Neuronal stem cell (in vitro differentiated cells): ENCODE data around the gene HPCAL1.

Source experiments
- DNase-seq: peaks from one replicate; pipeline ENCODE4 v3.0.0-alpha.2; 2013; ENCODE audit warnings: low spot score
- H2AFZ ChIP-seq: one replicate; pipeline ENCODE4 v1.6.1; 2013; ENCODE audit warnings: mild to moderate bottlenecking, low read length, inconsistent platforms
- H2AK5ac ChIP-seq: 2 replicates; pipeline ENCODE4 v1.6.1; 2013; ENCODE audit warnings: low read depth, mild to moderate bottlenecking, inconsistent platforms, low read length, moderate library complexity, mixed read lengths
- H2BK120ac ChIP-seq: 2 replicates; pipeline ENCODE4 v1.6.1; 2013; ENCODE audit warnings: low read depth, mild to moderate bottlenecking, inconsistent platforms, low read length, moderate library complexity, mixed read lengths
- H2BK12ac ChIP-seq: one replicate; pipeline ENCODE4 v1.6.1; 2013; ENCODE audit warnings: low read length, inconsistent platforms
- H2BK15ac ChIP-seq: 2 replicates; pipeline ENCODE4 v1.6.1; 2013; ENCODE audit warnings: mild to moderate bottlenecking, low read length, inconsistent platforms, mixed read lengths
- H2BK5ac ChIP-seq: one replicate; pipeline ENCODE4 v1.6.1; 2013; ENCODE audit warnings: inconsistent platforms, mild to moderate bottlenecking, low read length, moderate library complexity
- H3K14ac ChIP-seq: one replicate; pipeline ENCODE4 v1.6.1; 2013; ENCODE audit warnings: low read length, inconsistent platforms
- H3K18ac ChIP-seq: 2 replicates; pipeline ENCODE4 v1.6.1; 2013; ENCODE audit warnings: low read length, inconsistent platforms
- H3K23ac ChIP-seq: 2 replicates; pipeline ENCODE4 v1.6.1; 2013; ENCODE audit warnings: low read depth, mild to moderate bottlenecking, mixed read lengths, low read length, inconsistent platforms; ENCODE audit not compliant: poor library complexity
- H3K27ac ChIP-seq: replicated peaks from 3 replicates; pipeline ENCODE4 v1.5.1; 2013; ENCODE audit warnings: low read length, inconsistent platforms
- H3K27me3 ChIP-seq, 3 experiments: 2 replicates each; pipeline ENCODE4 v1.6.1; 2013; ENCODE audit warnings: low read length in 3 of 3, mild to moderate bottlenecking in 2 of 3, inconsistent platforms in 1 of 3, low read depth in 1 of 3, mixed read lengths in 1 of 3, moderate library complexity in 1 of 3; ENCODE audit not compliant: control insufficient read depth in 3 of 3, insufficient read depth in 3 of 3
- H3K36me3 ChIP-seq, 2 donors: replicated peaks in 1 of 2; 2 replicates each; pipeline ENCODE4 v1.6.1; 2013; ENCODE audit warnings: low read length in 2 of 2; ENCODE audit not compliant: control insufficient read depth in 2 of 2, insufficient read depth in 2 of 2
- H3K4ac ChIP-seq: 2 replicates; pipeline ENCODE4 v1.6.1; 2013; ENCODE audit warnings: inconsistent platforms, mild to moderate bottlenecking, low read length, moderate library complexity
- H3K4me1 ChIP-seq, 2 donors: 1 replicate in 1 of 2; 2 replicates in 1 of 2; pipeline ENCODE4 v1.6.1; 2013; ENCODE audit warnings: low read length in 2 of 2, low read depth in 1 of 2; ENCODE audit not compliant: control insufficient read depth in 2 of 2, insufficient read depth in 1 of 2
- H3K4me2 ChIP-seq: one replicate; pipeline ENCODE4 v1.6.1; 2013; ENCODE audit warnings: mild to moderate bottlenecking, low read length, inconsistent platforms; ENCODE audit not compliant: insufficient read depth, poor library complexity, severe bottlenecking
- H3K4me3 ChIP-seq, 2 donors: 2 replicates each; pipeline ENCODE4 v1.5.1; 2013; ENCODE audit warnings: low read length in 2 of 2, mild to moderate bottlenecking in 2 of 2, inconsistent platforms in 1 of 2, moderate library complexity in 1 of 2
- H3K79me1 ChIP-seq: one replicate; pipeline ENCODE4 v1.6.1; 2013; ENCODE audit warnings: low read depth, mild to moderate bottlenecking, inconsistent platforms, low read length, moderate library complexity
- H3K9ac ChIP-seq: one replicate; pipeline ENCODE4 v1.6.1; 2013; ENCODE audit warnings: mild to moderate bottlenecking, low read depth, low read length, inconsistent platforms; ENCODE audit not compliant: poor library complexity
- H3K9me3 ChIP-seq, 2 donors: replicated peaks in 1 of 2; 2 replicates each; pipeline versions ENCODE3 to v1.6.1; 2013; ENCODE audit warnings: low read length in 2 of 2, mild to moderate bottlenecking in 2 of 2, inconsistent platforms in 1 of 2, low read depth in 1 of 2, mixed read lengths in 1 of 2, moderate library complexity in 1 of 2; ENCODE audit not compliant: control insufficient read depth in 2 of 2, insufficient read depth in 1 of 2
- H4K8ac ChIP-seq: one replicate; pipeline ENCODE4 v1.6.1; 2013; ENCODE audit warnings: low read depth, mild to moderate bottlenecking, inconsistent platforms, low read length, moderate library complexity
- H4K91ac ChIP-seq: one replicate; pipeline ENCODE4 v1.6.1; 2013; ENCODE audit warnings: low read length, low read depth, mild to moderate bottlenecking, inconsistent platforms; ENCODE audit not compliant: poor library complexity
- WGBS, 2 donors: extraction: QIAGEN DNeasy Blood & Tissue Kit; methylation state at CpG; one replicate each; pipeline ENCODE4 v1.1.7; 2013; ENCODE audit warnings: missing lambda C conversion rate in 2 of 2, mixed read lengths in 1 of 2; ENCODE audit not compliant: insufficient read length in 2 of 2, insufficient replicate concordance in 1 of 2; ENCODE audit errors: extremely low coverage in 2 of 2; 5-methylcytosine and 5-hydroxymethylcytosine counted together

The HPCAL1 gene

GRCh38 chr2:10282611-10283105 lies 20.0 kb upstream of the HPCAL1 start:
- Histone ChIP-seq H3K79me1 (peaks cover 6% of the 10 kb centered on the region), H3K4me3 (no peak overlapping the region), H3K9ac (peak overlapping the region; percentile 17), H3K4ac (no peak overlapping the region), H3K27ac (no peak overlapping the region), H4K8ac (peak overlapping the region; percentile 1), H3K14ac (peak overlapping the region; percentile 3), H2AFZ (peak overlapping the region; percentile 79), H2BK120ac (no peak overlapping the region), H3K4me1 (peaks cover 21 to 27% of the 10 kb centered on the region in 2 donors), H4K91ac (no peak overlapping the region), H3K4me2 (no peak overlapping the region), H2BK5ac (peak overlapping the region; percentile 2), H3K27me3 (peaks cover 0 to 15% (median 2%) of the 10 kb centered on the region in 3 experiments), H2BK15ac (peak overlapping the region; percentile 33), H3K36me3 (no peaks in the 10 kb centered on the region), H2AK5ac (peak overlapping the region; percentile 48), H3K23ac (no peak overlapping the region), H3K18ac (peak overlapping the region; percentile 86), H2BK12ac (no peak overlapping the region), H3K9me3 (peaks cover 0 to 3% of the 10 kb centered on the region in 2 donors)
- no peak for DNase-seq
- WGBS, 2 donors, result no CpG with 5 or more reads among the region's 6 CpGs

GRCh38 chr2:10283106-10284062 lies 19.3 kb upstream of the HPCAL1 start:
- Histone ChIP-seq H3K23ac (no peak overlapping the region), H2BK15ac (no peak overlapping the region), H3K9ac (no peak overlapping the region), H3K4me1 (peaks cover 17 to 24% of the 10 kb centered on the region in 2 donors), H4K91ac (no peak overlapping the region), H2BK120ac (no peak overlapping the region), H3K36me3 (no peaks in the 10 kb centered on the region), H3K14ac (no peak overlapping the region), H3K9me3 (peaks cover 0 to 3% of the 10 kb centered on the region in 2 donors), H3K4me3 (no peak overlapping the region), H3K27me3 (peaks cover 0 to 15% (median 2%) of the 10 kb centered on the region in 3 experiments), H3K18ac (peak overlapping the region; percentile 86), H3K4me2 (no peak overlapping the region), H2AK5ac (no peak overlapping the region), H2BK12ac (no peak overlapping the region), H4K8ac (peak overlapping the region; percentile 1), H3K4ac (no peak overlapping the region), H2AFZ (peak overlapping the region; percentile 79), H2BK5ac (peak overlapping the region; percentile 19), H3K79me1 (peaks cover 6% of the 10 kb centered on the region), H3K27ac (no peak overlapping the region)
- no CpG with 5 or more reads among the region's 16 CpGs for WGBS, 2 donors
- peak; percentile 38 for DNase-seq

GRCh38 chr2:10284108-10284870 lies 18.4 kb upstream of the HPCAL1 start:
- Histone ChIP-seq H2BK15ac (peak overlapping the region; percentile 99), H2BK5ac (peak overlapping the region; percentile 19), H4K8ac (no peak overlapping the region), H3K36me3 (no peaks in the 10 kb centered on the region), H3K4me1 (peaks cover 13 to 17% of the 10 kb centered on the region in 2 donors), H3K4ac (no peak overlapping the region), H3K4me3 (peak overlapping the region in 1 of 2 donors; percentile 22), H3K27me3 (peaks cover 0 to 11% (median 1%) of the 10 kb centered on the region in 3 experiments), H3K79me1 (peaks cover 2% of the 10 kb centered on the region), H3K9ac (peak overlapping the region; percentile 2), H3K9me3 (peaks cover 0 to 3% of the 10 kb centered on the region in 2 donors), H3K23ac (peak overlapping the region; percentile 34), H3K27ac (no peak overlapping the region), H2AK5ac (peak overlapping the region; percentile 33), H2BK12ac (peak overlapping the region; percentile 95), H3K4me2 (no peak overlapping the region), H4K91ac (no peak overlapping the region), H2BK120ac (no peak overlapping the region), H3K18ac (peak overlapping the region; percentile 24), H2AFZ (no peak overlapping the region), H3K14ac (no peak overlapping the region)
- no peak for DNase-seq
- no CpG with 5 or more reads among the region's 16 CpGs for WGBS, 2 donors
